T-helper 2 cell (primary cell): ENCODE data around the gene CCDC187.

Source experiments
- DNase-seq, 5 experiments: peaks; one replicate each; pipeline versions ENCODE4 v3.0.0 to v3.0.0-alpha.2; 2012 to 2022

Gene CCDC187

GRCh38 chr9:136297016-136297691, 6.7 kb downstream of the CCDC187 start:
- no peak for DNase-seq

- no peak for DNase-seq
Observed at GRCh38 chr9:136296434-136297015, 7.4 kb downstream of the CCDC187 start.

- DNase-seq, result no peak
Observed at GRCh38 chr9:136295542-136296433, 8.1 kb downstream of the CCDC187 start.

- DNase-seq, result no peak
Observed at GRCh38 chr9:136295055-136295454, 8.8 kb downstream of the CCDC187 start.

GRCh38 chr9:136294437-136294836, 9.5 kb downstream of the CCDC187 start:
- no peak for DNase-seq

GRCh38 chr9:136293476-136294077, 10.3 kb downstream of the CCDC187 start:
- DNase-seq, result no peak

- DNase-seq, result no peak
Observed at GRCh38 chr9:136292591-136293448, 11.1 kb downstream of the CCDC187 start.

- DNase-seq, result no peak
Observed at GRCh38 chr9:136292026-136292538, 11.8 kb downstream of the CCDC187 start.

GRCh38 chr9:136291306-136292025, 12.4 kb downstream of the CCDC187 start:
- DNase-seq, result no peak

- DNase-seq, result no peak
Observed at GRCh38 chr9:136290508-136291000, 13.3 kb downstream of the CCDC187 start.

GRCh38 chr9:136289651-136290507, 14.0 kb downstream of the CCDC187 start:
- DNase-seq, result no peak

GRCh38 chr9:136287960-136288753, 15.7 kb downstream of the CCDC187 start:
- no peak for DNase-seq

- no peak for DNase-seq
Observed at GRCh38 chr9:136286987-136287379, 16.9 kb downstream of the CCDC187 start.

- no peak for DNase-seq
Observed at GRCh38 chr9:136286359-136286986, 17.4 kb downstream of the CCDC187 start.

- no peak for DNase-seq
Observed at GRCh38 chr9:136285501-136286358, 18.2 kb downstream of the CCDC187 start.

- DNase-seq, result no peak
Observed at GRCh38 chr9:136284951-136285350, 18.9 kb downstream of the CCDC187 start.

- no peak for DNase-seq
Observed at GRCh38 chr9:136284311-136284710, 19.6 kb downstream of the CCDC187 start.
